Skeletal muscle cell (primary cell): ENCODE data around the gene KCNT1.
"Not testable (repeated sequence)": the region's sequence is repeated elsewhere in the genome, so short reads cannot be mapped to it uniquely, and the experiment has no call there.

Experiments used
- DNase-seq: peaks from one replicate; pipeline ENCODE4 v3.0.0-alpha.2; 2010; ENCODE audit warnings: low read depth
- H3K4me3 ChIP-seq: 2 replicates; pipeline ENCODE4 v1.5.1; 2011; ENCODE audit warnings: low read depth, mild to moderate bottlenecking, control low read depth, low read length, moderate library complexity

KCNT1 gene

GRCh38 chr9:135671591-135672041, 30.4 kb upstream of the KCNT1 start:
- no peak for DNase-seq
- H3K4me3 ChIP-seq, result no peak overlapping the region

- DNase-seq, H3K4me3 ChIP-seq: not testable (repeated sequence)
These were observed 29.2 kb upstream of the KCNT1 start for GRCh38 chr9:135672786-135673185.

GRCh38 chr9:135673941-135674340, 28.0 kb upstream of the KCNT1 start:
- H3K4me3 ChIP-seq, result no peak overlapping the region
- DNase-seq, result no peak

- no peak for DNase-seq
- H3K4me3 ChIP-seq, result no peak overlapping the region
These were observed 27.0 kb upstream of the KCNT1 start for GRCh38 chr9:135674977-135675376.

- DNase-seq, result no peak
- no peak overlapping the region for H3K4me3 ChIP-seq
These were observed 25.1 kb upstream of the KCNT1 start for GRCh38 chr9:135676891-135677290.

- no peak overlapping the region for H3K4me3 ChIP-seq
These were observed 24.3 kb upstream of the KCNT1 start for GRCh38 chr9:135677641-135678168.

GRCh38 chr9:135678236-135679017, 23.6 kb upstream of the KCNT1 start:
- no peak for DNase-seq
- no peak overlapping the region for H3K4me3 ChIP-seq

More at GRCh38 chr9:135677641-135678168, 24.3 kb upstream of the KCNT1 start:
- DNase-seq, result no peak

GRCh38 chr9:135680056-135680455, 21.9 kb upstream of the KCNT1 start:
- DNase-seq, result no peak
- H3K4me3 ChIP-seq, result no peak overlapping the region

- no peak for DNase-seq
These were observed 20.8 kb upstream of the KCNT1 start for GRCh38 chr9:135681161-135681560.

GRCh38 chr9:135683401-135684034, 18.5 kb upstream of the KCNT1 start:
- no peak overlapping the region for H3K4me3 ChIP-seq
- DNase-seq, result no peak

More at GRCh38 chr9:135681161-135681560, 20.8 kb upstream of the KCNT1 start:
- no peak overlapping the region for H3K4me3 ChIP-seq

- no peak for DNase-seq
These were observed 17.3 kb upstream of the KCNT1 start for GRCh38 chr9:135684691-135685090.

GRCh38 chr9:135687216-135687615, 14.8 kb upstream of the KCNT1 start:
- H3K4me3 ChIP-seq, result no peak overlapping the region
- no peak for DNase-seq

More at GRCh38 chr9:135684691-135685090, 17.3 kb upstream of the KCNT1 start:
- no peak overlapping the region for H3K4me3 ChIP-seq

GRCh38 chr9:135689011-135689410, 13.0 kb upstream of the KCNT1 start:
- H3K4me3 ChIP-seq, result no peak overlapping the region
- DNase-seq, result no peak

GRCh38 chr9:135690836-135691570, 11.0 kb upstream of the KCNT1 start:
- no peak overlapping the region for H3K4me3 ChIP-seq
- no peak for DNase-seq

GRCh38 chr9:135692410-135692809, 9.6 kb upstream of the KCNT1 start:
- H3K4me3 ChIP-seq, result no peak overlapping the region
- DNase-seq, result no peak

- DNase-seq, result no peak
- H3K4me3 ChIP-seq, result no peak overlapping the region
These were observed 8.7 kb upstream of the KCNT1 start for GRCh38 chr9:135693265-135693664.

- no peak overlapping the region for H3K4me3 ChIP-seq
These were observed 8.2 kb upstream of the KCNT1 start for GRCh38 chr9:135693771-135694170.

GRCh38 chr9:135694414-135694813, 7.6 kb upstream of the KCNT1 start:
- no peak for DNase-seq

More at GRCh38 chr9:135693771-135694170, 8.2 kb upstream of the KCNT1 start:
- DNase-seq, result no peak

GRCh38 chr9:135695036-135695435, 6.9 kb upstream of the KCNT1 start:
- DNase-seq, result no peak
- H3K4me3 ChIP-seq, result no peak overlapping the region

More at GRCh38 chr9:135694414-135694813, 7.6 kb upstream of the KCNT1 start:
- no peak overlapping the region for H3K4me3 ChIP-seq

GRCh38 chr9:135695642-135696041, 6.3 kb upstream of the KCNT1 start:
- H3K4me3 ChIP-seq, result no peak overlapping the region
- no peak for DNase-seq
